HPDE6-E6E7 (cell line): ENCODE data around the gene SUSD1.

Source experiments
- DNase-seq: peaks from one replicate; pipeline ENCODE4 v3.0.0; 2011; ENCODE audit warnings: missing footprints; ENCODE audit errors: extremely low spot score

Gene SUSD1

GRCh38 chr9:112069318-112070169 is 105.6 kb downstream of the SUSD1 start:
- DNase-seq, result no peak

DNA sequence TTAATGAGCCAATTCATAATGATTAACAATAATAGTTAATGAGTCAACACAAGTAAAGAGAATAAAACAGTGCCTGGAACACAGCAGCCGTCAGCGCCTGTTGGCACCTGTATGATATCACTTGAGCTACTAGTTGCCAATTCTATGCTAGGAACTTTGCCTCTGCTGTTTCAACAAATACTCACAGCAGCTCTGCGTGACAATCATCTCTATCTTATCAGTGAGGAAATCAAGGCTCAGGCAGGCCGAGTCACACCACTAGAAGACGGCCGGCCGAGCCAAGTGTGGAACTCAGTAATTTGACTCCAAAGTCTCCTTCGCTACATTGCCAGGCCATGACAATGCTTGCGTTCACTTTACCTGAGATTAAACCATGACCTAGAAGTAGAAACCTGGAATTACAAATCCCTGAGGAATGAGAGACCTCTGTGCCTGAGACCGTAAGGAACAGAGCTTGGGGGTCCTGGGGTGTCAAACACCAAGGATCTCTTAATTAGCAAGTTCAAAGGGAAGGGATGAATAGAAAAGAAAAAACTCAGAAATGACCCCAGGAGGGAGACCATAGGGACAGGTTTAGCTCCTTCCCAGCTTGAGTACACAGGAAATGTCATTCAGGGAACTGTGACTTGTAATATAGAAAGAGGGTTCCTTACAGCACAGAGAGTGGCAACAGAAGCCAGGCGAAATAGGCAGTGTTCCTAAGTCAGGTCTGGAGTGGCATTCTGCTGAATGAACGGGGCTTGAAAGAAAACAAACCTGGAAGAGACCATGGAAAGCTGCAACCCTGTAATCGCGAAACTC is 109.1 kb downstream of the SUSD1 start:
- DNase-seq, result no peak

DNA sequence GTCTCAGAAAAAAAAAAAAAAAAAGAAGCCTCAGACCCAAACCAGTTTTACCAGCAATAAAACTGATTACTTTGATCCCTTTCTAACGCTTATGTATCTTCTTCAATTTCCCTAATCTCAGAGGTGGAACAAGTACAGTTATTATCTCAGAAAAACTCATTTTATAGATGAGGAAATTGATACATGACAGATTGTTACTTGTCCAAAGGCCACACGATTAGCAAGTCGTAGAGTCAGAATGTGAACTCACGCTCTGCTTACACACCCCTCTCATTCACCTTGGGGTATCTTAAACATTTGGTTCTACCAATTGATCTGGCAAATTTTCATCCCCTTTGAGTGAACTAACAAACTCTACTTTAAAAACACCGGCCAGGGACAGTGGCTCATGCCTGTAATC is 110.2 kb downstream of the SUSD1 start:
- DNase-seq, result no peak

GRCh38 chr9:112063586-112063985 is 111.5 kb downstream of the SUSD1 start:
- no peak for DNase-seq

GRCh38 chr9:112063151-112063550 is 111.9 kb downstream of the SUSD1 start:
- no peak for DNase-seq

- peak; percentile 93 for DNase-seq
Observed at GRCh38 chr9:112061152-112061740, 113.9 kb downstream of the SUSD1 start.

- no peak for DNase-seq
Observed at GRCh38 chr9:112059966-112060320, 115.2 kb downstream of the SUSD1 start.

- DNase-seq, result no peak
Observed at GRCh38 chr9:112059145-112059965, 115.7 kb downstream of the SUSD1 start.

GRCh38 chr9:112056996-112057395 is 118.1 kb downstream of the SUSD1 start:
- no peak for DNase-seq

DNA sequence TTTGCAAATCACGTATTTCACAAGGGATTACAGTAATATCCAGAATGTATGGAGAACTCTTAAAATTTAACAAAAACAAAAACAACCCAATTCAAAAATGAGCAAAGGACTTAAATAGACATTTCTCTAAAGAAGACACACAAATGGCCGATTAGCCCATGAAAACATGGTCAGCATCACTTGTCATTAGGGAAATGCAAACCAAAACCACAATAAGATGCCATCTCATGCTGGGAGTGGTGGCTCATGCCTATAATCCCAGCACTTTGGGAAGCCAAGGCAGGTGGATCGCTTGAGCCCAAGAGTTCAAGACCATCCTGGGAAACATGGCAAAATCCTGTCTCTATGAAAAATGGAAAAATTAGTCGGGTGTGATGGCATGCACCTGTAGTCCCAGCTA is 120.2 kb downstream of the SUSD1 start:
- DNase-seq, result no peak

GRCh38 chr9:112051812-112052211 is 123.3 kb downstream of the SUSD1 start:
- DNase-seq, result no peak

- DNase-seq, result no peak
Observed at GRCh38 chr9:112050544-112051475, 124.3 kb downstream of the SUSD1 start.

GRCh38 chr9:112049811-112050516 is 125.1 kb downstream of the SUSD1 start:
- no peak for DNase-seq

GRCh38 chr9:112048924-112049691 is 126.0 kb downstream of the SUSD1 start:
- DNase-seq, result no peak

DNA sequence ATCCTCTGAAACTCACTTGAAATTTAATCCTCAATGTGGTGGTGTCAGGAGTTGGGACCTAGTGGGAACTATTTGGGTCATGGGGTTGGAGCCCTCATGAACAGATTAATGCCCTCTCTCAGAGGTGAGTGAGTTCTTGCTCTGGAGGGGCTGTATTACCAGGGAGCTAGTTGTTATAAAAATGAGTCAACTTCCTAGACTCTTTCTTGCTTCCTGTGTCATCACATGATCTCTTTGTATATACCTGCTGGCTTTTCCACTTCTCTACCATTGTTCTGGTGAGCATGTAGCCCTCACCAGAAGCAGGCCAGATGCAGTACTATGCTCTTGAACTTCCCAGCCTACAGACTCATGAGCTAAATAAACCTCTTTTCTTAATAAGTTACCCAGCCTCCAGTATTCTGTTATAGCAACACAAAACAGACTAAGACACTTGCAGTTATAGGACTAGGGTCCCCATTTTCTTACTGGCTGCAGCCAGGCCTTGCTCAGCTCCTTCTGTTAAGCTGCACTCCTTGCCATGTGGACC is 127.5 kb downstream of the SUSD1 start:
- DNase-seq, result no peak

DNA sequence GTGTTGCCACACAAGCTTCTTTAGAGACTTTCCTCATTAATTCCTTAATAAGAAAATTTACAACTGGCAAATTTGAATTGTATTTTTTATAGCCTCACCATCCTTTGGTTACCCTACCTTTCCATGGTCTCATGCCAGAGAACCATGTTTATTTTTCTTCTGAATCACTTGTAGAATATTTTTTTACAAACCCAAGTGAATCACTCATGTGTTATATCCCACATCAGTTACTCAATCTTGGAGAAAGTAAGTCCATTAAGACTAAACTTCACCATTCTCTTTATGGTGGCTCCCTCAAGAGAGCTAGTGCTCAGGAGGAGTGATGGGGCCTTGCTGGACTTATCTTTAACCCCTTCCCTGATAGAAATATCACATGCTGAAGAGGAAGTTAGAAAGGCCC is 128.9 kb downstream of the SUSD1 start:
- DNase-seq, result no peak

- DNase-seq, result no peak
Observed at GRCh38 chr9:112044881-112045280, 130.2 kb downstream of the SUSD1 start.

DNA sequence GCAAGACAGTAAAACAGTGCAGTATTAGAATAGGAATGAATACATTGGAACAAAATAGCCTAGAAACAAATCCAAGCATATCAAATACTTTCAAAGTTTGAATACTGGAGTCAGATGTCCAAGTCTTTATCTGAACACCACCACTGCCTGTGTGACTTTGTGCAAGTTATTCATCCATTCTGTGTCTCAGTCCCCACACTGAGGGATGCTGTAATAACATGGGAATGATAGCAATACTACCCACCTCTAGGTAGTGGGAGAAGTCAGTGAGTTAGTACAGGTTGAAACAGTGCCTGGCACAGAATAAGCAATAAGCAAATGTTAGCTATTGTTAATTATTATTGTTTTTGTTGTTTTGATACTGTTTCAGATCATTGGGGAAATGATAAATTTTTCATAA is 130.9 kb downstream of the SUSD1 start:
- DNase-seq, result no peak

GRCh38 chr9:112043423-112043822 is 131.7 kb downstream of the SUSD1 start:
- DNase-seq, result no peak
